Epithelial cell of esophagus (primary cell): ENCODE results near the gene HCK.

Source experiments
- DNase-seq: peaks from one replicate; pipeline ENCODE4 v3.0.0; 2010; ENCODE audit warnings: low read depth
- H3K4me3 ChIP-seq: 2 replicates; pipeline ENCODE4 v1.5.1; 2011; ENCODE audit warnings: mild to moderate bottlenecking, low read length, control low read depth
- CTCF ChIP-seq: IDR thresholded peaks from 2 replicates; pipeline ENCODE4 v1.5.1; 2011; ENCODE audit warnings: low read depth, mild to moderate bottlenecking, low read length, control low read depth, inconsistent platforms; ENCODE audit not compliant: insufficient read depth; ENCODE audit errors: missing control alignments

HCK gene

GRCh38 chr20:32009564-32009963 is 42.5 kb upstream of the HCK start:
- no peak for DNase-seq
- no peak overlapping the region for H3K4me3 ChIP-seq
- no peak for TF ChIP-seq CTCF

DNA sequence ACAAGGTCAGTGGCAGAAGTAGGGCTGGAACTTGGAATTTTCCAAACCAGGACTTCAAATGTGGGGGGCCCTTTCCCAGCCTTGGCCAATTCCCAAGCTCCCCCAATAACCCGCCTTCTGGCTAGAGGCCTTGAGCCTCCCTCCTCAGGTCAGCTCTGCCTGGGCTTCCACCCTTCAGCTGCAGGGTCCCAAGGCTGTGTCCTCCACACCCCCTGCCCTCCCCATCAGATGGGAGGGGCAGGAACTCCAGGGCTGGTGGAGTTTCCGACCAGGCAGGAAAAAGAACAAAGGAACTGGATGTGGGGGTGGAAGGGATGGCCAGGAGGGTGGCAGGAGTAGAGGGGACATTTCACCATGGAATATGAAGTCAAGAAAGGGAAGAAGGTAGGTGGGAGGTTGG is 41.9 kb upstream of the HCK start, which contains the start of gene CCM2L:
TSS of gene CCM2L (plus strand) at position 338 of the 400 bp plus-strand sequence. CDS start at position 355, 17 bp downstream.
- no peak for DNase-seq
- no peak within 1 kb of the TSS for H3K4me3 ChIP-seq
- no peak for TF ChIP-seq CTCF

DNA sequence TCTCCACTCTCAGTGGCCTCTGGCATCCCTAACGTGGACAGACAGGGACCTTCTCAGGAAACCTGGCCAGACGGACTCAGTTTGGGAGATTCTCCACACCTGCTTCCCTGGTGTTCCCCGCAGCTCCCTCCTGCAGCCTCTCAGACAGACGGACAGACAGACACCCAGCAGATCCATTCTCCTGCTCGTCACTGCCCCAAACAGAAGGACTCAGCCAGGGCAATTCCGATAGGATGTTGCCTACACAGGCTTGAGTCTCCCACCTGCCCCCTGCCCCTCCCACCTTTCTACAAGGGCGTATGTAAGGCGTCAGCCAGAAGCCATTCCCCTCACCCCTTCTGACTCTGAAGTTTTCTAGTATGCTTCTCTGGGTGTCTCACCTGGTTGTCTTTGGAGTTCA is 41.4 kb upstream of the HCK start:
- no peak overlapping the region for H3K4me3 ChIP-seq
- no peak for DNase-seq
- no peak for TF ChIP-seq CTCF

GRCh38 chr20:32012159-32012688 is 39.8 kb upstream of the HCK start:
- no peak for DNase-seq
- no peak for TF ChIP-seq CTCF
- no peak overlapping the region for H3K4me3 ChIP-seq

- H3K4me3 ChIP-seq: no peak overlapping the region
- no peak for TF ChIP-seq CTCF
- DNase-seq: no peak
These were observed 38.7 kb upstream of the HCK start for GRCh38 chr20:32013326-32013725.

DNA sequence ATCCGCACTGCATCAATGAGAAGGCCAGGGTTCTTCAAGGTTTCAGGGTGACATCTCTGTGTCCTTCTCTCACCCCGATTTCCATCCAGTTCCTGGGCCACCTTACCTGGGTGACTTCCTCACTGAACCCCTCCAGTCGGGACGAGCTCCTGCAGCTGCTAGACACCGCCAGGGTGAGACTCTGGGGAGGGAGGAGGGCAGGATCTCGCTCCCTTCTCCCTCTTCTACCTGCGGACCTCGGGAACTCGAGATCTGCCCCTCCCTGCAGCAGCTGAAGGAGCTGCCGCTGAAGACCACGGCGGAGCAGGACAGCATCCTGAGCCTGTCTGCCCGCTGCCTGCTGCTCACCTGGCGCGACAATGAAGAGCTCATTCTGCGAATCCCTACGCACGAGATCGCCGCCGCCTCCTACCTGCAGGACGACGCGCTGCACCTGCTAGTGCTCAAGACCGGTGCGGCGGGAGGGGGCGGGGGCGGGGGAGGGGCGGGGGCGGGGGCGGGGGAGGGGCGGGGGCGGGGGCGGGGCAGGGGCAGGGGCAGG is 34.3 kb upstream of the HCK start:
- no peak overlapping the region for H3K4me3 ChIP-seq
- peak; percentile 47 for TF ChIP-seq CTCF
- peak; percentile 71 for DNase-seq
